ENCODE data around the gene IQCK.
A peak's percentile ranks its signal among the peaks of the same experiment; 100 is the strongest.
"Not testable (repeated sequence)": the region's sequence is repeated elsewhere in the genome, so short reads cannot be mapped to it uniquely, and the experiment has no call there.

Gene IQCK

GRCh38 chr16:19757762-19758595 is 39.9 kb downstream of the IQCK start:
- DNase-seq (ENCODE audit: low read depth) = no peak

DNA sequence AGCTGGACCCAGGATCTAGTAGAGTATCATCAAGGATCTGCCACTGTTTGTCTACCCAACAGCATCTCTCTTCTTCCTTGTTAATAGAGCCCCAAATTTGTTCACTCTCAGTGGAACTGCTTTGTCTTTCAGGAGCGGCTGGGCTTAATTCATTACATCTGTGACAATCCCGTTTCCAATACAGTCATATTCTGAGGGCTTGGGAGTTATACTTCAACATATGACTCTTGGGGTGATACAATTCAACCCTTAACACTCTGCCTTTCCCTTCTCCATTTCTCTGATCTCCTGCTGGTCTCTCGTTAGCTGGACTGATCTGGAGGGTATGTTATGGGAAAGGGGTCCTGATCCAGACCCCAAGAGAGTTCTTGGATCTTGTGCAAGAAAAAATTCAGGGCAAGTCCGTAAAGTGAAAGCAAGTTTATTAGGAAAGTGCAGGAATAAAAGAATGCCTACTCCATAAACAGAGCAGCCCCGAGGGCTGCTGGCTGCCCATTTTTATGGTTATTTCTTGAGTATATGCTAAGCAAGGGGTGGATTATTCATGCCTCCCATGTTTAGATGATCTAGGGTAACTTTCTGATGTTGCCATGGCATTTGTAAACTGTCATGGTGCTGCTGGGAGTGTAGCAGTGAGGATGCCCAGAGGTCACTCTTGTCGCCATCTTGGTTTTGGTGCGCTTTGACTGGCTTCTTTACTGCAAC is 42.4 kb downstream of the IQCK start:
- no peak for DNase-seq (ENCODE audit: low read depth)

- no peak for DNase-seq (ENCODE audit: low read depth)
These were observed 47.9 kb downstream of the IQCK start for GRCh38 chr16:19765860-19766553.

- DNase-seq (ENCODE audit: low read depth) = no peak
These were observed 48.4 kb downstream of the IQCK start for GRCh38 chr16:19766554-19766884.

DNA sequence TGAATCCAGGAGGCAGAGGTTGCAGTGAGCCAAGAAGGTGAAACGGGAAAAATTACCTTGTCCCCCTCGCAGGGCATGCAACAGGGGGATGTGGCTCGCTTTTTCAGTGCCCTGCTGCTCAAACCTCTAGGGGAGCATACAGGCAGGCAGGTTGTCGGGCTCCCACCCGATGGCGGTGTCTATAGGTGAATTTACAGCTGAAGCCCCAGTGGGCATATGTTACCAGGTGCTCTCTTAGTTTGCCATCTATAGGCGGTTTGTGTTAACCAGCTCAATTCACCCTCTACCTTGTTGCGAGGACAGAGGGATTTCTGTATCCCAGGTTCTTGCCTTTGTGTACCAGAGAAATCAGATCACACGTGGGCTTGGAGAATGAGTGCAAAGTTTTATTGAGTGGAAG is 48.9 kb downstream of the IQCK start:
- DNase-seq (ENCODE audit: low read depth) = no peak

DNA sequence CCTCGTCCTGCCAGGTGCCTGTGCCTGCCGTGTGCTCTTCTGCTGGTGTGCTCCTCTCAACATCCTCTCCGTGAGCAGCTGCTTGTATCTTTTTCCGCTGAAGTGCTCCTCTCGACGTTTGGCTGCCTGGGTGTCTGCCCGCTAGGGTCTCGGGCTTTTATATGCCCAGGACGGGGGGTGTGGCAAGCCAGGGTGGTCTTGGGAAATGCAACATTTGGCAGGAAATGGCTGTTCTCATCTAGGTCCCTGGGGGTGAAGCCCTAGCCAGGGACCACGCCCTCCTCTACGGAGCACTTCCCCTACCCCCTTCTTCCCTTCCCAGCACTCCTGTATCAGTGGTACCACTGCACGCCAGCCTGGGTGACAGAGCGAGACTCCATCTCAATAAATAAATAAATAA is 49.4 kb downstream of the IQCK start:
- DNase-seq (ENCODE audit: low read depth) = no peak

GRCh38 chr16:19769239-19769638 is 51.2 kb downstream of the IQCK start:
- DNase-seq (ENCODE audit: low read depth) = no peak

DNA sequence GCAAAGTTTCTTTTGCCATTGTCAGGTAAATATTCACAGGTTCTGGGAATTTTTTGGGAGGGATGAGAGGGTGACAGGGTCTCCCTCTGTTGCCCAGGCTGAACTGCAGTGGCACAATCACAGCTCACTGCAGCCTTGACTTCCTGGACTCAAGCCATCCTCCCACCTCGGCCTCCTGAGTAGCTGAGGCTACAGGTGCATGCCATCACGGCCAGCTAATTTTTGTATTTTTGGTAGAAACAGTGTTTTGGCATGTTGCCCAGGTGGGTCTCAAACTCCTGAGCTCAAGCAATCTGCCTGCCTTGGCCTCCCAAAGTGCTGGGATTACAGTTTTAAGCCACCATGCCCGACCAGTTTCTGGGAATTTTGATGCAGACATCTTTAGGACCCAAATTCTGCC is 53.0 kb downstream of the IQCK start:
- DNase-seq (ENCODE audit: low read depth) = no peak

GRCh38 chr16:19771796-19772195 is 53.7 kb downstream of the IQCK start:
- DNase-seq (ENCODE audit: low read depth) = no peak

- DNase-seq (ENCODE audit: low read depth) = no peak
These were observed 56.0 kb downstream of the IQCK start for GRCh38 chr16:19774024-19774423.

GRCh38 chr16:19776147-19776546 is 58.1 kb downstream of the IQCK start:
- DNase-seq (ENCODE audit: low read depth) = no peak

- no peak for DNase-seq (ENCODE audit: low read depth)
These were observed 58.5 kb downstream of the IQCK start for GRCh38 chr16:19776565-19776964.

DNA sequence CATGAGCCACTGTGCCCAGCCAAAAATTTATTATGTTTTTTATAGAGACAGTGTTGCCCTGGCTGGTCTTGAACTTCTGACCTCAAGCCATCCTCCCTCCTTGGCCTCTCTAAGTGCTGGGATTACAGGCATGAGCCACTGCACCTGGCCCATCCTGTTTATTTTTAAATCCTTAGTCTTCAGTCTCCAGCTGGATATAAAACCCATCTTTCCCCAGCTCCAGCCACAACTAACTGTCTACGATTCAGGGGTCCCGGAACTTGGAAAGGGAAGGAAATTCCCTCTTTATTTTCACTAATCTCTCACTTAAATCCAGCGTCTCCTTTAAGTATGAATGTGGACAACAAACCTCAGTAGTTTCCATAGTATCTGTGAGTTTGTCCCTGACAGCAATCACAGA is 62.2 kb downstream of the IQCK start:
- no peak for DNase-seq (ENCODE audit: low read depth)

DNA sequence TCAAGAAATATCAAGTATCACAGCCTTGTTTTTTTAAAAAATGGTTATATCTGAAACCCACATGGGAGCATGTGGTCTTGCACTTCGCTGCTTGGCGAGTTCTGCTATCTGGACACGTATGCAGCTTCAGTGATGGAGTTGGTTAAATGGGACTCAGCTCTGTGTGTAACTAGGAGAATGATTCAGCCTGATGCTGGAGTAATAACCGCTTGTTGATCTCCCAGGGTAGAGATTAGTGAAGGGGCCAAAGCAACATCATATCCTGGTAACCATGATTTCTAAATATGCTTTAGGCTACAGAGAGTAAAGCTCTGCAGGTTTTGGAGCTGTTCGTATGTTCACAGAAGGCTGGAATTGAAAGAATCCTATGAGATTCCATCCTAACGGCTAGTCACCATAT is 63.2 kb downstream of the IQCK start:
- DNase-seq (ENCODE audit: low read depth) = peak; percentile 89

DNA sequence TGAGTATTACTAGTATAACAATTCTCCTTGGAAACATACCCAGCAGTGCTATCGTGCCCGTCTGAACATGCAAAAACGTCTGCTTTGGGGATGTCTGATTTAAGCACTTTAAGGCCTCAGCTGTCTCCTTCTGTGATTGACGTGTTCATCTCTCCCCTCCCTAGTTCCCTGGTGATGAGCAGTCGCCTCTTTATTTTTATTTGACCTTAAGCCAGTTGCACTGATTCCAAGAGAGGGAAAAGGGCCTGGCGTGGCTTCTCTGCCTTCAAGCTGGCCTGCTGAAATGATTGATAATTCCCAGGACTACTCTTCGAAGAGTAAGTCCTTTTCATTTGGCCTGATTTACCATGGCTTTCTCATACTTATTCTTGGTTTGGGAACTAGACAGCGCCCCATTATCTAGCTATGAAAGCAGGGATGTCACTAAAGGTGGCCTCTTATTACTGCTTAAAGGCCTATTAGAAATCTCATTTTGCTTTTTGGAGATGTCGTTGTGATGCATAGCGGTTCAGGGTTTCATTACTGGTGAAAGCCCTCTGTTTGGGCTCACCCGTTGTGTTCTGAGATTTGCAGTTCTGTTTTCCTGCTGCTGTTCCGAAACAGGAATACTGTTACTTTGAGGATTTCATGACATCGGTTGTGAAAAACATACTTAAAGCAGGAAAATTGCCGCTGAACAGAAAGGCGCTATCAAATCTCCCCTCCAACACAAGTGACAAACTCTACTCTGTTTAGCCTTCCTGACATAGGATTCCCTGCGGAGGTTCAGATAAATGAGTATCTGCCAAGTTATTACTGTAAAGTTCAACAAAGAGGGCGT is 65.5 kb downstream of the IQCK start:
- peak; percentile 21 for DNase-seq (ENCODE audit: low read depth)

DNA sequence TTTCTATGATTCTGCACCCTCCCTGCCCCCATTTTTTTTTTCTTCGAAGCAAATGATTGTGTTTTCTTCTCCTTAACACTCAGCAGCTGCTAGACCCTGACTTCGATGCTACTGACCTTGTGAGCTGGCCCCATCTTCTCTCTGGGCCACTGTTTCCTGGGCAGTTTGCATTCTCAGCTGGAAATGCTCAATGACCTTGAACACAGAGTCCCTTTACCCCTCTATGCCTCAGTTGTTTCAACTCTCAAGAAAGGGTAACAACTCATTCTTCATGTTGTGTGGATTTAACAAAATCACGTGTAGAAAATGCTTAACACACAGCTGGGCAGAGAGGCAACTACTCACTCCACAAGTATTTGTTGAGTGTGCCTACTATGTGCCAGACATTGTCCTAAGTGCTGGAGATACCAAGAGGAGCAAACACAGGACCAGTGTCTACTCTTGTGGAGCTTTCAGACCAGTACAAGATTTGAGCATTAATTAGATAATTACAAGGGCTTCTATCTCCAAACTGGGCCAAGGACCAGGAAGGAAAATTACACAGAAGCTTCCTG is 66.2 kb downstream of the IQCK start:
- no peak for DNase-seq (ENCODE audit: low read depth)

DNA sequence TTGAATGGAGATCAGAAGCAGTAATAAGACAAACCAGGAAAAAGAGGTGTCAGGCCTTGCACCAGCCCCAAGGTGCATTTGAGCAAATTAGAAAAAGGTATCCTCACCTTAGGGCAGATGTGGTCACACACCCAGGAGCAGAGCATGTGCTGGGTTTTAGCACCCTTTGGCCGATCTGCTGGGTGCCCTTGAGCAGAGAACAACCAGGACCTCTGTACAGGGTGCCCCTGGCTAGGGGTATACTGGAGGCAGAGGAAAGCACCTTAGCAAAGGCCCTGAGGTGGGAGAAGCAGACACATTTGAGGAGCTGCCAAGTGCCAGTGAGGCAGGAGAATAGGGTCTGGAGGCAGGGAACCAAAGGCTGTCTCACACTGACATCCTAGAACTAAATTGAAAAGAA is 67.0 kb downstream of the IQCK start:
- DNase-seq (ENCODE audit: low read depth) = no peak

- DNase-seq (ENCODE audit: low read depth) = no peak
These were observed 67.5 kb downstream of the IQCK start for GRCh38 chr16:19785512-19786130.

DNA sequence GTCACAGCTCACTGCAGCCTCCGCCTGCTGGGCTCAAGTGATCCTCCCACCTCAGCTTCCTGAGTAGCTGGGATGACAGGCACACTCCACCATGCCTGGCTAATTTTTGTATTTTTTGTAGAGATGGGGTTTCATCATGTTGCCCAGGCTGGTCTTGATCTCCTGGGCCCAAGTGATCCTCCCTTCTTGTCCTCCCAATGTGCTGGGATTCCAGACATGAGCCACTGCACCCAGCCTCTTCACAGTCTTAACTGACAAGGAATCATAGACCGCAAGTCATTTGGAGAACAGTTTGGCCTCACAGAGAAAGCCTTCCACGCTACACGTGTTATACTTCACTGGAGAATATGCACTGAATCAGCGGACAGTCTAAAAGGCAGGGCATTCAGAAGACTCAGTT is 83.3 kb downstream of the IQCK start:
- DNase-seq (ENCODE audit: low read depth) = not testable (repeated sequence)

DNA sequence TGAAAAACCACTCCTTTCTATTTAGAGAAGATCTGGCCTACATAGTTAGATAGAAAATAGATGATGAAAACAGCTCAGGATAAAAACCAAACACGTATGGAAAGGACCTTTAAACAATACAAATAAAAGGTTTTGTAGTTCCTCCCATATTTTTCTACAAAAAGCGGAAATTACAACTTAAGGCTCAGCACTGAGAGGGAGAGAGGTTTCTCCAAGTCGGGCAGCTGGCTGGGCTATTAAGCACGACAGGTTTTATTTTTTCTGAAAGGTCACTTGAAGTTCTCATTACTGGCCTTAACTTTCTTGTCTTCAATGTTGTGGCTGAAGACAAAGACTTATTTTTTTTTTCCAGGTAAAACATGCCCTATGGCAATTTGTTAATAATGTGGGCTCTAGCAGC is 83.8 kb downstream of the IQCK start:
- not testable (repeated sequence) for DNase-seq (ENCODE audit: low read depth)

DNA sequence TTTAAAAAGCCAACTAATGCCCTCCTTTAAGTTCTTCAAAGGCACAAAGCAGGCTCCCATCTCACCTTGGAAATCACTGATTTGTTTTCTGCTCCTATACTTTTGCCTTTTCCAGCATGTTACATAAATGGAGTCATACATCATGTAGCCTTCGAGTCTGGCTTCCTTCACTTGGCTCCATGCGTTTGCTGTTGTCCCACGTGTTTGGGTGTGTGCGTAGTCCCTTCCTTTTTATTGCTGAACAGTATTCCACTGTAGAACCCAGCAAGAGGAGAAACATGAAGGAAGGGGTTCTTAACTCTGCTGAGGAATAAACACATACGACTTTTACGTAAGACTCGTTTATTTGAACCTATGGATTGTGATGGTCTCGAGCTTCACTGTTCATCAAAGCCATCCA is 84.5 kb downstream of the IQCK start:
- DNase-seq (ENCODE audit: low read depth) = no peak

Measured in stromal cell of bone marrow (primary cell).